ENCODE data around the gene BAZ1B. TPM values are rescaled to one million over a fixed set of nuclear protein-coding genes. Genes with fewer than 3 reads are reported as not detected.
"Not testable (repeated sequence)": the region's sequence is repeated elsewhere in the genome, so short reads cannot be mapped to it uniquely, and the experiment has no call there.

Gene BAZ1B
- total RNA-seq, 1 experiment from 2014 or later = 44.6 TPM

DNA sequence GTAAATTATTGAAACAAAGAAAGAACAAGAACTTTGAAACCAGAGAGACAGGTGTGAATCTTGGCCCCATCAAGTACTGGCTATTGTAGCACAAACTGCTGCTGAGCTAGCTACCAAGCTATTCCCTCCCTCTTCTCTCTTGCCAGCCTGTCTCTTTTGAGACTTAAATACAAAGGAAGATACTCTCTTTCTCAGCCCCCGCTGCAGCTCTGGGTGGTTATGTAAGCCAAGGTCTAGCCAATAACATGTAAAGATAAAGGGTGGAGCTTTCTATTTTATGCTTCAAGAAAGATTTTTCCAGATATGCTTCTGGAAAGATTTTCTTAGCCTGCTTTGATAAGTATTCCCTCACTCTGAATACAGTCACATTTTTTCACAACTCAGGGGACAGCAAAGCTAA is 17.2 kb downstream of the BAZ1B start:
- Mint-ChIP-seq H3K9me3 (ENCODE audit: low read depth, unreplicated experiment) (no peaks in the 10 kb centered on the region), H3K27ac (ENCODE audit: unreplicated experiment) (no peak overlapping the region), H3K36me3 (ENCODE audit: insufficient read depth, unreplicated experiment) (peaks cover 23% of the 10 kb centered on the region), H3K4me1 (ENCODE audit: low read depth, unreplicated experiment) (no peaks in the 10 kb centered on the region), H3K4me3 (ENCODE audit: low read depth, unreplicated experiment) (no peak overlapping the region), H3K27me3 (ENCODE audit: unreplicated experiment) (no peaks in the 10 kb centered on the region)
- CTCF ChIA-PET = no interaction called here
- BruUV-seq (replicated peaks) = no TSS peak
- no peak for DNase-seq
- TF ChIP-seq, protein P1, sequence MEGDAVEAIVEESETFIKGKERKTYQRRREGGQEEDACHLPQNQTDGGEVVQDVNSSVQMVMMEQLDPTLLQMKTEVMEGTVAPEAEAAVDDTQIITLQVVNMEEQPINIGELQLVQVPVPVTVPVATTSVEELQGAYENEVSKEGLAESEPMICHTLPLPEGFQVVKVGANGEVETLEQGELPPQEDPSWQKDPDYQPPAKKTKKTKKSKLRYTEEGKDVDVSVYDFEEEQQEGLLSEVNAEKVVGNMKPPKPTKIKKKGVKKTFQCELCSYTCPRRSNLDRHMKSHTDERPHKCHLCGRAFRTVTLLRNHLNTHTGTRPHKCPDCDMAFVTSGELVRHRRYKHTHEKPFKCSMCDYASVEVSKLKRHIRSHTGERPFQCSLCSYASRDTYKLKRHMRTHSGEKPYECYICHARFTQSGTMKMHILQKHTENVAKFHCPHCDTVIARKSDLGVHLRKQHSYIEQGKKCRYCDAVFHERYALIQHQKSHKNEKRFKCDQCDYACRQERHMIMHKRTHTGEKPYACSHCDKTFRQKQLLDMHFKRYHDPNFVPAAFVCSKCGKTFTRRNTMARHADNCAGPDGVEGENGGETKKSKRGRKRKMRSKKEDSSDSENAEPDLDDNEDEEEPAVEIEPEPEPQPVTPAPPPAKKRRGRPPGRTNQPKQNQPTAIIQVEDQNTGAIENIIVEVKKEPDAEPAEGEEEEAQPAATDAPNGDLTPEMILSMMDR (IDR thresholded peaks at IDR 0.05; ENCODE audit: unreplicated experiment) = no peak
- intact Hi-C loops (cut with micrococcal nuclease; ENCODE audit: unreplicated experiment) = no loop called here

GRCh38 chr7:73504017-73504416 is 18.1 kb downstream of the BAZ1B start:
- Mint-ChIP-seq H3K9me3 (ENCODE audit: low read depth, unreplicated experiment) (no peaks in the 10 kb centered on the region), H3K27ac (ENCODE audit: unreplicated experiment) (no peak overlapping the region), H3K36me3 (ENCODE audit: insufficient read depth, unreplicated experiment) (peaks cover 23% of the 10 kb centered on the region), H3K27me3 (ENCODE audit: unreplicated experiment) (no peaks in the 10 kb centered on the region), H3K4me1 (ENCODE audit: low read depth, unreplicated experiment) (no peaks in the 10 kb centered on the region), H3K4me3 (ENCODE audit: low read depth, unreplicated experiment) (no peak overlapping the region)
- intact Hi-C loops (cut with micrococcal nuclease; ENCODE audit: unreplicated experiment) = no loop called here
- no TSS peak for BruUV-seq (replicated peaks)
- CTCF ChIA-PET = no interaction called here
- TF ChIP-seq, protein P1 (IDR thresholded peaks at IDR 0.05; ENCODE audit: unreplicated experiment) = no peak
- no peak for DNase-seq

- H3K4me1 Mint-ChIP-seq (ENCODE audit: low read depth, unreplicated experiment) = no peaks in the 10 kb centered on the region
- no peak for DNase-seq
- no peaks in the 10 kb centered on the region for H3K27me3 Mint-ChIP-seq (ENCODE audit: unreplicated experiment)
- no peaks in the 10 kb centered on the region for H3K9me3 Mint-ChIP-seq (ENCODE audit: low read depth, unreplicated experiment)
- H3K36me3 Mint-ChIP-seq (ENCODE audit: insufficient read depth, unreplicated experiment) = peaks cover 23% of the 10 kb centered on the region
- H3K27ac Mint-ChIP-seq (ENCODE audit: unreplicated experiment) = no peak overlapping the region
- intact Hi-C loops (cut with micrococcal nuclease; ENCODE audit: unreplicated experiment) = no loop called here
- no peak overlapping the region for H3K4me3 Mint-ChIP-seq (ENCODE audit: low read depth, unreplicated experiment)
- no TSS peak for BruUV-seq (replicated peaks)
- CTCF ChIA-PET = no interaction called here
- TF ChIP-seq, protein P1 (IDR thresholded peaks at IDR 0.05; ENCODE audit: unreplicated experiment) = no peak
These were observed 18.9 kb downstream of the BAZ1B start for GRCh38 chr7:73503229-73503628.

GRCh38 chr7:73496626-73497025 is 25.5 kb downstream of the BAZ1B start:
- no TSS peak for BruUV-seq (replicated peaks)
- Mint-ChIP-seq H3K4me1 (ENCODE audit: low read depth, unreplicated experiment) (no peaks in the 10 kb centered on the region), H3K9me3 (ENCODE audit: low read depth, unreplicated experiment) (no peaks in the 10 kb centered on the region), H3K36me3 (ENCODE audit: insufficient read depth, unreplicated experiment) (peaks cover 34% of the 10 kb centered on the region), H3K27me3 (ENCODE audit: unreplicated experiment) (no peaks in the 10 kb centered on the region), H3K4me3 (ENCODE audit: low read depth, unreplicated experiment) (no peak overlapping the region), H3K27ac (ENCODE audit: unreplicated experiment) (no peak overlapping the region)
- no peak for DNase-seq
- TF ChIP-seq, protein P1 (IDR thresholded peaks at IDR 0.05; ENCODE audit: unreplicated experiment) = no peak
- CTCF ChIA-PET = no interaction called here
- intact Hi-C loops (cut with micrococcal nuclease; ENCODE audit: unreplicated experiment) = no loop called here

GRCh38 chr7:73495507-73495906 is 26.6 kb downstream of the BAZ1B start:
- CTCF ChIA-PET; H3K4me1 Mint-ChIP-seq (ENCODE audit: low read depth, unreplicated experiment); H3K27me3 Mint-ChIP-seq (ENCODE audit: unreplicated experiment); DNase-seq; H3K9me3 Mint-ChIP-seq (ENCODE audit: low read depth, unreplicated experiment); H3K4me3 Mint-ChIP-seq (ENCODE audit: low read depth, unreplicated experiment); intact Hi-C loops (cut with micrococcal nuclease; ENCODE audit: unreplicated experiment); BruUV-seq (replicated peaks); H3K27ac Mint-ChIP-seq (ENCODE audit: unreplicated experiment): not testable (repeated sequence)
- peaks cover 27% of the 10 kb centered on the region for H3K36me3 Mint-ChIP-seq (ENCODE audit: insufficient read depth, unreplicated experiment)

All from Calu3 (cell line).